Thyroid gland (tissue), 4 donors: ENCODE measurements around the gene SLC34A2. TPM values are rescaled to one million over a fixed set of nuclear protein-coding genes. Genes with fewer than 3 reads are reported as not detected.

Experiments
- DNase-seq, 2 donors: peaks; one replicate each; pipeline ENCODE4 v3.0.0-alpha.2; 2019
- H3K27ac ChIP-seq, 3 donors: fragments of 200-600 bp; sonication (generic); 1 replicate in 2 of 3; 2 replicates in 1 of 3; pipeline ENCODE4 v1.5.1; 2016 to 2019; ENCODE audit warnings: mild to moderate bottlenecking in 1 of 3, moderate library complexity in 1 of 3
- H3K27me3 ChIP-seq: fragments of 200-600 bp; sonication (generic); one replicate; pipeline ENCODE4 v1.5.1; 2019
- H3K36me3 ChIP-seq, 2 donors: fragments of 200-600 bp; sonication (generic); one replicate each; pipeline ENCODE4 v1.5.1; 2016 to 2019
- H3K4me1 ChIP-seq, 2 donors: fragments of 200-600 bp; sonication (generic); one replicate each; pipeline ENCODE4 v1.5.1; 2017 to 2019
- H3K4me3 ChIP-seq, 3 donors: fragments of 200-600 bp; sonication (generic); replicated peaks in 1 of 3; 1 replicate in 2 of 3; 2 replicates in 1 of 3; pipeline ENCODE4 v1.5.1; 2016; ENCODE audit warnings: mild to moderate bottlenecking in 1 of 3
- H3K9me3 ChIP-seq: fragments of 200-600 bp; sonication (generic); one replicate; pipeline ENCODE4 v1.5.1; 2017
- POLR2A ChIP-seq, 2 donors: fragments of 450-650 bp; IDR thresholded peaks; one replicate each; pipeline ENCODE4 v1.6.1; 2017; ENCODE audit warnings: antibody characterized with exemption in 2 of 2, mild to moderate bottlenecking in 2 of 2, moderate library complexity in 1 of 2
- WGBS, 2 donors: methylation state at CpG; one replicate each; pipeline ENCODE4 v1.1.5; 2017; 5-methylcytosine and 5-hydroxymethylcytosine counted together
- intact Hi-C: fragments of 100-400 bp; cut with DNase I; formaldehyde crosslinking; loops from one replicate; pipeline ENCODE4 v1.15.1; 2023
- total RNA-seq, 4 donors: library from RNA; depleted of rRNA; stranded (reverse); fragments of >200 nt; gene quantifications; one replicate each; pipeline ENCODE4 v1.2.3, GENCODE V29; 2016
- TF ChIP-seq, protein P1 (sequence below), 6 experiments: fragments of 200-600 bp in 3 of 6; fragments of 450-650 bp in 3 of 6; sonication (generic) in 3 of 6; IDR thresholded peaks; one replicate each; pipeline ENCODE4 v1.5.1; 2016 to 2019; ENCODE audit warnings: antibody characterized with exemption in 6 of 6, mild to moderate bottlenecking in 2 of 6, inconsistent platforms in 1 of 6, moderate library complexity in 1 of 6

The SLC34A2 gene
- total RNA-seq, 4 donors from 2014 or later: 2.1 to 88.3 (median 7.6) TPM

DNA sequence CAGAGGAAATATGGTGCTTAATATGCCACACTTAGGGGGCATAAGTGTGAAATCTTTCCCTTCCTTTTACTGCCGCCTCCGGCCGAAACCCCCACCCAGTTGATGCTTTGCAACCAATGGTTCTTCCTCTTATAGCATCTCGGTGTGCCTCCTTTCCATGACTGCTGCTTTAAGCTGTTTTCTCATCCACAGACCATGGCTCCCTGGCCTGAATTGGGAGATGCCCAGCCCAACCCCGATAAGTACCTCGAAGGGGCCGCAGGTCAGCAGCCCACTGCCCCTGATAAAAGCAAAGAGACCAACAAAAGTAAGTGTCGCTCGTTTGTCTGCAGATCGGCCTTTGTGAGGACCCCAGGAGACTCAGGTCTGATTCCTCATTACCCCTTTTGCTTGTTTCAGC is 6.7 kb downstream of the SLC34A2 start:
- no peak for TF ChIP-seq POLR2A (IDR thresholded peaks at IDR 0.05)
- TF ChIP-seq, protein P1, sequence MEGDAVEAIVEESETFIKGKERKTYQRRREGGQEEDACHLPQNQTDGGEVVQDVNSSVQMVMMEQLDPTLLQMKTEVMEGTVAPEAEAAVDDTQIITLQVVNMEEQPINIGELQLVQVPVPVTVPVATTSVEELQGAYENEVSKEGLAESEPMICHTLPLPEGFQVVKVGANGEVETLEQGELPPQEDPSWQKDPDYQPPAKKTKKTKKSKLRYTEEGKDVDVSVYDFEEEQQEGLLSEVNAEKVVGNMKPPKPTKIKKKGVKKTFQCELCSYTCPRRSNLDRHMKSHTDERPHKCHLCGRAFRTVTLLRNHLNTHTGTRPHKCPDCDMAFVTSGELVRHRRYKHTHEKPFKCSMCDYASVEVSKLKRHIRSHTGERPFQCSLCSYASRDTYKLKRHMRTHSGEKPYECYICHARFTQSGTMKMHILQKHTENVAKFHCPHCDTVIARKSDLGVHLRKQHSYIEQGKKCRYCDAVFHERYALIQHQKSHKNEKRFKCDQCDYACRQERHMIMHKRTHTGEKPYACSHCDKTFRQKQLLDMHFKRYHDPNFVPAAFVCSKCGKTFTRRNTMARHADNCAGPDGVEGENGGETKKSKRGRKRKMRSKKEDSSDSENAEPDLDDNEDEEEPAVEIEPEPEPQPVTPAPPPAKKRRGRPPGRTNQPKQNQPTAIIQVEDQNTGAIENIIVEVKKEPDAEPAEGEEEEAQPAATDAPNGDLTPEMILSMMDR (IDR thresholded peaks at IDR 0.05): no peak
- WGBS, 2 donors: 82 to 88% methylated on average over 10 of the region's 10 CpGs
- Histone ChIP-seq H3K9me3 (no peaks in the 10 kb centered on the region), H3K4me1 (peaks cover 0 to 4% of the 10 kb centered on the region in 2 donors), H3K27ac (no peak overlapping the region), H3K36me3 (peaks cover 0 to 4% of the 10 kb centered on the region in 2 donors), H3K4me3 (no peak overlapping the region), H3K27me3 (no peaks in the 10 kb centered on the region)
- intact Hi-C loops: no loop called here
- no peak for DNase-seq

DNA sequence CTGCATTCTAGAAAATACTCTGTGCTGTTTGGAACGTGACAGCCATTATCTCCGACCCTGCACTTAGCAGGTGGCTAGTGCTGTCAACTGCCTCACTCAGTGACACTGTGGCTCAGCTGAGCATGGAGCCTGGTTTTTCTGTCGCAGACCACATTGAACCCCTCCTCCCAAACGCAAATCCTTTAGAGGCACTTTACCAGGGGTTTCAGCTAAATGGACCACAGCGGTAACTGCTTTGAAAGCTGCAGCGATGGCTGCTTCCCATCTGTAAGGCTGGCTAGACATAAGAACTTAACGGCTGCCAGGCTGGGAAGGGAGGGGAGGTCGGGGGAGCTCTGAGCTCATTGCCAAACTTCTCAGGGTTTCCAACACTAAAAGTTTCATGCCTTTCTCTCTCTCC is 8.1 kb downstream of the SLC34A2 start:
- Histone ChIP-seq H3K4me3 (no peak overlapping the region), H3K9me3 (no peaks in the 10 kb centered on the region), H3K27me3 (no peaks in the 10 kb centered on the region), H3K27ac (no peak overlapping the region), H3K36me3 (peaks cover 0 to 4% of the 10 kb centered on the region in 2 donors), H3K4me1 (peaks cover 0 to 4% of the 10 kb centered on the region in 2 donors)
- WGBS, 2 donors: 53 to 64% methylated on average over 8 of the region's 8 CpGs
- TF ChIP-seq POLR2A (IDR thresholded peaks at IDR 0.05): no peak
- TF ChIP-seq, protein P1 (IDR thresholded peaks at IDR 0.05): no peak
- intact Hi-C loops: no loop called here
- DNase-seq: no peak

DNA sequence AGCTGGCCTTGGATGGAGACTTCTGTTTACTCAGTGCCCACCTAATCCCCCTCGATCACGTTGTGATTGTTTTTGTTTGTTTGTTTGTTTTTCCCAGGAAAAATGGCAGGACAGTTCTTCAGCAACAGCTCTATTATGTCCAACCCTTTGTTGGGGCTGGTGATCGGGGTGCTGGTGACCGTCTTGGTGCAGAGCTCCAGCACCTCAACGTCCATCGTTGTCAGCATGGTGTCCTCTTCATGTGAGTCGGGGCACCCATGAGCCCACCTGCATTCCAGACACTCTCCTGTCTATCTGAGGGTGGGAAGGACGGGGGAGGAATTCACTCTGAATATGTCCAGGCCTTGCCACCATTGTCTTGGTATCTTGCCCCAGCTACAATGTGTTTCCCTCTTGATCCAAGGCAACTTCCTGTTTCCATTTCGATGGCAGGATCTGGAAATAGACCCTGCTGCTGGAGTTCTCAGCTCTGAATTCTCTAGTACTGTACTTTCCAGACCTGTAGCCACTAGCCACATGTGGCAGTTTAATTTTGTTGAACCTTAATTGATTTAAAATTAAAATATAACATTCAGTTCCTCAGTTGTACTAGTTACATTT is 10.5 kb downstream of the SLC34A2 start:
- intact Hi-C loops: no loop called here
- H3K36me3 ChIP-seq: peaks cover 0 to 13% of the 10 kb centered on the region in 2 donors
- TF ChIP-seq, protein P1 (IDR thresholded peaks at IDR 0.05): no peak
- no peak for TF ChIP-seq POLR2A (IDR thresholded peaks at IDR 0.05)
- no peak overlapping the region for H3K4me3 ChIP-seq
- no peak for DNase-seq
- no peaks in the 10 kb centered on the region for H3K4me1 ChIP-seq
- no peaks in the 10 kb centered on the region for H3K9me3 ChIP-seq
- H3K27me3 ChIP-seq: no peaks in the 10 kb centered on the region
- 80 to 81% methylated on average over 9 of the region's 9 CpGs for WGBS, 2 donors
- no peak overlapping the region for H3K27ac ChIP-seq

DNA sequence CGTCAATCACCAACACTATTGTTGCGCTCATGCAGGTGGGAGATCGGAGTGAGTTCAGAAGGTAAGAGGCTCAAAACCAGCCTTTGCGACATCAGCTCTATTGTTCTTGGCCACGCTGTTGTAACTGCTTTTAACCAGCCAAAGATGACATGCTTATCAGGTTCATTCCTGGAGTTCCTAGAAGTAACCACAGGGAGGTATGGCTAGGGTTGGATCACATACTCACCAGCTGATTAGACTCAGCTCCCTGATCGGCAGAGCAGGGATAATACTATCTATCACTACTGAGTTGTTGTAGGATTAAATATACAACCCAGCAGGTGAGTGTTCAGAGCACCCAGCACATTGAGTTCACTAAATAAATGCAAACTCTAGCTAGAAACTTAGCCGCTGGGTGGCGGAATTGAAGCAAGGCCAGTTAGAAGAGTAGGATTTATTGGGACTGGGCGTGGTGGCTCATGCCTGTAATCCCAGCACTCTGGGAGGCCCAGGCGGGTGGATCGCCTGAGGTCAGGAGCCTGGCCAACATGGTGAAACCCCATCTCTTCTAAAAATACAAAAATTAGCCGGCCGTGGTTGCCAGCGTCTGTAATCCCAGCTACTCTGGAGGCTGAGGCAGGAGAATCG is 12.4 kb downstream of the SLC34A2 start:
- peaks cover 0 to 13% of the 10 kb centered on the region in 2 donors for H3K36me3 ChIP-seq
- no peaks in the 10 kb centered on the region for H3K4me1 ChIP-seq
- 84 to 86% methylated on average over 15 of the region's 15 CpGs for WGBS, 2 donors
- DNase-seq: no peak
- no peaks in the 10 kb centered on the region for H3K9me3 ChIP-seq
- intact Hi-C loops: no loop called here
- H3K27me3 ChIP-seq: no peaks in the 10 kb centered on the region
- H3K27ac ChIP-seq: no peak overlapping the region
- no peak overlapping the region for H3K4me3 ChIP-seq
- TF ChIP-seq POLR2A (IDR thresholded peaks at IDR 0.05): no peak
- TF ChIP-seq, protein P1 (IDR thresholded peaks at IDR 0.05): no peak

DNA sequence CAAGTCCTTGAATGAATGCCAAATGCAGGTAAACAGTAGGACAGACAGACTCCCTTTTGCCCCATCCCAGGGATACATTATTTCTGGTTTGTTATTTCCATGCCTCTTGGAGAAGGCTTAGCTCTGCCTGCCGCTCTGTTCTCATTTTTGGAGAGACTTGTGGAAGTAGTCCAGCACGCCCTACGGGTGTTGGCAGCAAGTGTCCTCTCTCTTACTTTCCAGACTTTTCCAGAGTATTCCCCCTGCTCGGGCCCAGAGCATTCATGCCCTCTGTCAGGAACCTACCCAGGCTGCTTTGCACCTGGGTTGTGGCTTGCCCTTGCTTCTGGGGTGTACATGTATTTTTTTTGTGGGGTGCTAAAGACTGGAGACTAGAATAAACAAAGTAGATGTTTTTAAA is 15.3 kb downstream of the SLC34A2 start:
- no peaks in the 10 kb centered on the region for H3K9me3 ChIP-seq
- no peaks in the 10 kb centered on the region for H3K4me1 ChIP-seq
- no peaks in the 10 kb centered on the region for H3K27me3 ChIP-seq
- no peak overlapping the region for H3K4me3 ChIP-seq
- H3K27ac ChIP-seq: no peak overlapping the region
- DNase-seq: no peak
- H3K36me3 ChIP-seq: peaks cover 0 to 8% of the 10 kb centered on the region in 2 donors
- WGBS, 2 donors: 75 to 77% methylated on average over 4 of the region's 4 CpGs
- intact Hi-C loops: no loop called here
- TF ChIP-seq, protein P1 (IDR thresholded peaks at IDR 0.05): no peak
- no peak for TF ChIP-seq POLR2A (IDR thresholded peaks at IDR 0.05)
